ENCODE data around the gene CYP2E1. TPM values are rescaled to one million over a fixed set of nuclear protein-coding genes. Genes with fewer than 3 reads are reported as not detected.

CYP2E1 gene
- total and polyA plus RNA-seq, 2 of the 13 experiments (the other 11 are each of a cell fraction or from before 2014, with no cell fraction given), result 0.27 to 0.63 TPM

DNA sequence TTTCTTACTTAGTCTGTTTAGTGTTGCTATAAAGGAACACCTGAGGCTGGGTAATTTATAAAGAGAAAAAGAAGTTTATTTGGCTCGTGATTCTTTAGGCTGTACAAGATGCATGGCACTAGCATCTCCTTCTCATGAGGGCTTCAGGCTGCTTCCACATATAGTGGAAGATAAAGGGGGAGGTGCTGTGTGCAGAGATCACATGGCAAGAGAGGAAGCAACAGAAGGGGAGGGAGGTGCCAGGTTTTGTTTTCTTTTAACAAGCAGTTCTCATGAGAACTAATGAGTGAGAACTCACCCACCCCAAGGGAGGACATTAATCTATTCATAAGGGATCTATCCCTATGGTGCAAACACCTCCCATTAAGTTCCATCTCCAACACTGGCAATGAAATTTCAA lies 17.3 kb downstream of the CYP2E1 start:
- BruUV-seq (replicated peaks), result no TSS peak
- no peak overlapping the region for H3K9ac ChIP-seq (ENCODE audit: insufficient read depth, low read depth, low read length)
- in situ Hi-C loops (cut with HindIII; ENCODE audit: extremely low pct_ligation_motif_present, low pct_unique_long_range_greater_than_20kb), result no loop called here
- DNase-seq (ENCODE audit: low spot score) (no peak), ATAC-seq (no peak), FAIRE-seq (no peak)
- no peaks in the 10 kb centered on the region for H4K20me1 ChIP-seq (ENCODE audit: insufficient read depth, low read length)
- no peak overlapping the region for H3K27ac ChIP-seq (ENCODE audit: extremely low read length, insufficient read depth, low read length)
- no peaks in the 10 kb centered on the region for H3K4me1 ChIP-seq (ENCODE audit: insufficient read depth, low read length)
- ChIA-PET POLR2A (no interaction called here), CTCF (ENCODE audit: low intra/inter-chr PET ratio, low total read pairs) (no interaction called here)
- H3K4me2 ChIP-seq (ENCODE audit: low read depth, low read length), result no peak overlapping the region
- WGBS (ENCODE audit: low lambda C conversion rate), result 0% methylated on average over 1 of the region's 1 CpG
- H3K27me3 ChIP-seq (ENCODE audit: control insufficient read depth in 1 of 2, insufficient read depth in 2 of 2, low read length in 2 of 2), result peaks cover 2 to 13% of the 10 kb centered on the region in 2 experiments; a peak in 4 of 5 replicates
- no peaks in the 10 kb centered on the region for H3K79me2 ChIP-seq (ENCODE audit: insufficient read depth, low read length)
- intact Hi-C loops (cut with micrococcal nuclease; ENCODE audit: unreplicated experiment), result no loop called here
- H3K36me3 ChIP-seq (replicated peaks in 1 of 2; ENCODE audit: control insufficient read depth in 1 of 2, insufficient read depth in 2 of 2, low read length in 2 of 2), result no peaks in the 10 kb centered on the region
- H3K9me3 ChIP-seq (ENCODE audit: low read length), result no peaks in the 10 kb centered on the region
- H2AFZ ChIP-seq (ENCODE audit: low read length), result no peak overlapping the region
- H3K4me3 ChIP-seq (replicated peaks in 1 of 3; ENCODE audit: insufficient read depth in 1 of 3, low read depth in 2 of 3, low read length in 3 of 3), result no peak overlapping the region
- TF ChIP-seq EHMT2 (IDR thresholded peaks at IDR 0.05; ENCODE audit: borderline replicate concordance, low read depth, low read length) (no peak), ZNF337 (CRISPR knock-in tag; IDR thresholded peaks at IDR 0.05; ENCODE audit: borderline replicate concordance, low read depth) (no peak), CREM (IDR thresholded peaks at IDR 0.05) (no peak), CREM (CRISPR knock-in tag; IDR thresholded peaks at IDR 0.05) (no peak), MXD1 (CRISPR knock-in tag; IDR thresholded peaks at IDR 0.05) (no peak), ZNF101 (CRISPR knock-in tag; IDR thresholded peaks at IDR 0.05; ENCODE audit: borderline replicate concordance, low read depth) (no peak), ZMYM2 (CRISPR knock-in tag; IDR thresholded peaks at IDR 0.05) (no peak), FOXJ3 (CRISPR knock-in tag; IDR thresholded peaks at IDR 0.05; ENCODE audit: borderline replicate concordance) (no peak), SOX6 (IDR thresholded peaks at IDR 0.05) (no peak), SOX6 (CRISPR knock-in tag; IDR thresholded peaks at IDR 0.05) (no peak), ZBTB7A (CRISPR knock-in tag; IDR thresholded peaks at IDR 0.05) (no peak), NFE2L2 (IDR thresholded peaks at IDR 0.05; ENCODE audit: low read length) (no peak), STAT6 (CRISPR knock-in tag; IDR thresholded peaks at IDR 0.05; ENCODE audit: borderline replicate concordance) (no peak), RFXANK (CRISPR knock-in tag; IDR thresholded peaks at IDR 0.05) (no peak)
- TF ChIP-seq, protein P1, sequence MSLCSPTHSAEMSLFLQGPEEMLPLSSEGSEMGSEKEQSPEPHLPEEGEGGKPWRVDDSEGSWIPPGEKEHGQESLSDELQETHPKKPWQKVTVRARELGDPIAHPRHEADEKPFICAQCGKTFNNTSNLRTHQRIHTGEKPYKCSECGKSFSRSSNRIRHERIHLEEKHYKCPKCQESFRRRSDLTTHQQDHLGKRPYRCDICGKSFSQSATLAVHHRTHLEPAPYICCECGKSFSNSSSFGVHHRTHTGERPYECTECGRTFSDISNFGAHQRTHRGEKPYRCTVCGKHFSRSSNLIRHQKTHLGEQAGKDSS (CRISPR knock-in tag; IDR thresholded peaks at IDR 0.05; ENCODE audit: borderline replicate concordance, low read depth), result no peak
- TF ChIP-seq, protein P2, sequence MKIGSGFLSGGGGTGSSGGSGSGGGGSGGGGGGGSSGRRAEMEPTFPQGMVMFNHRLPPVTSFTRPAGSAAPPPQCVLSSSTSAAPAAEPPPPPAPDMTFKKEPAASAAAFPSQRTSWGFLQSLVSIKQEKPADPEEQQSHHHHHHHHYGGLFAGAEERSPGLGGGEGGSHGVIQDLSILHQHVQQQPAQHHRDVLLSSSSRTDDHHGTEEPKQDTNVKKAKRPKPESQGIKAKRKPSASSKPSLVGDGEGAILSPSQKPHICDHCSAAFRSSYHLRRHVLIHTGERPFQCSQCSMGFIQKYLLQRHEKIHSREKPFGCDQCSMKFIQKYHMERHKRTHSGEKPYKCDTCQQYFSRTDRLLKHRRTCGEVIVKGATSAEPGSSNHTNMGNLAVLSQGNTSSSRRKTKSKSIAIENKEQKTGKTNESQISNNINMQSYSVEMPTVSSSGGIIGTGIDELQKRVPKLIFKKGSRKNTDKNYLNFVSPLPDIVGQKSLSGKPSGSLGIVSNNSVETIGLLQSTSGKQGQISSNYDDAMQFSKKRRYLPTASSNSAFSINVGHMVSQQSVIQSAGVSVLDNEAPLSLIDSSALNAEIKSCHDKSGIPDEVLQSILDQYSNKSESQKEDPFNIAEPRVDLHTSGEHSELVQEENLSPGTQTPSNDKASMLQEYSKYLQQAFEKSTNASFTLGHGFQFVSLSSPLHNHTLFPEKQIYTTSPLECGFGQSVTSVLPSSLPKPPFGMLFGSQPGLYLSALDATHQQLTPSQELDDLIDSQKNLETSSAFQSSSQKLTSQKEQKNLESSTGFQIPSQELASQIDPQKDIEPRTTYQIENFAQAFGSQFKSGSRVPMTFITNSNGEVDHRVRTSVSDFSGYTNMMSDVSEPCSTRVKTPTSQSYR (CRISPR knock-in tag; IDR thresholded peaks at IDR 0.05; ENCODE audit: borderline replicate concordance), result no peak
- TF ChIP-seq, protein P3, sequence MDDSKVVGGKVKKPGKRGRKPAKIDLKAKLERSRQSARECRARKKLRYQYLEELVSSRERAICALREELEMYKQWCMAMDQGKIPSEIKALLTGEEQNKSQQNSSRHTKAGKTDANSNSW (CRISPR knock-in tag; IDR thresholded peaks at IDR 0.05; ENCODE audit: borderline replicate concordance), result no peak
- TF ChIP-seq, protein P4, sequence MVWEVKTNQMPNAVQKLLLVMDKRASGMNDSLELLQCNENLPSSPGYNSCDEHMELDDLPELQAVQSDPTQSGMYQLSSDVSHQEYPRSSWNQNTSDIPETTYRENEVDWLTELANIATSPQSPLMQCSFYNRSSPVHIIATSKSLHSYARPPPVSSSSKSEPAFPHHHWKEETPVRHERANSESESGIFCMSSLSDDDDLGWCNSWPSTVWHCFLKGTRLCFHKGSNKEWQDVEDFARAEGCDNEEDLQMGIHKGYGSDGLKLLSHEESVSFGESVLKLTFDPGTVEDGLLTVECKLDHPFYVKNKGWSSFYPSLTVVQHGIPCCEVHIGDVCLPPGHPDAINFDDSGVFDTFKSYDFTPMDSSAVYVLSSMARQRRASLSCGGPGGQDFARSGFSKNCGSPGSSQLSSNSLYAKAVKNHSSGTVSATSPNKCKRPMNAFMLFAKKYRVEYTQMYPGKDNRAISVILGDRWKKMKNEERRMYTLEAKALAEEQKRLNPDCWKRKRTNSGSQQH (CRISPR knock-in tag; IDR thresholded peaks at IDR 0.05; ENCODE audit: low read depth), result no peak
